NK-92 (cell line): ENCODE data around the gene ABCF2.

Source experiments
- DNase-seq: peaks from one replicate; lab custom pipeline; 2025; ENCODE audit not compliant: unreplicated experiment; lab: John Stamatoyannopoulos, UW

Gene ABCF2

GRCh38 chr7:151242159-151243044, 15.4 kb upstream of the ABCF2 start:
- DNase-seq: no peak

- DNase-seq: no peak
These were observed 14.7 kb upstream of the ABCF2 start for GRCh38 chr7:151241755-151242096.

DNA sequence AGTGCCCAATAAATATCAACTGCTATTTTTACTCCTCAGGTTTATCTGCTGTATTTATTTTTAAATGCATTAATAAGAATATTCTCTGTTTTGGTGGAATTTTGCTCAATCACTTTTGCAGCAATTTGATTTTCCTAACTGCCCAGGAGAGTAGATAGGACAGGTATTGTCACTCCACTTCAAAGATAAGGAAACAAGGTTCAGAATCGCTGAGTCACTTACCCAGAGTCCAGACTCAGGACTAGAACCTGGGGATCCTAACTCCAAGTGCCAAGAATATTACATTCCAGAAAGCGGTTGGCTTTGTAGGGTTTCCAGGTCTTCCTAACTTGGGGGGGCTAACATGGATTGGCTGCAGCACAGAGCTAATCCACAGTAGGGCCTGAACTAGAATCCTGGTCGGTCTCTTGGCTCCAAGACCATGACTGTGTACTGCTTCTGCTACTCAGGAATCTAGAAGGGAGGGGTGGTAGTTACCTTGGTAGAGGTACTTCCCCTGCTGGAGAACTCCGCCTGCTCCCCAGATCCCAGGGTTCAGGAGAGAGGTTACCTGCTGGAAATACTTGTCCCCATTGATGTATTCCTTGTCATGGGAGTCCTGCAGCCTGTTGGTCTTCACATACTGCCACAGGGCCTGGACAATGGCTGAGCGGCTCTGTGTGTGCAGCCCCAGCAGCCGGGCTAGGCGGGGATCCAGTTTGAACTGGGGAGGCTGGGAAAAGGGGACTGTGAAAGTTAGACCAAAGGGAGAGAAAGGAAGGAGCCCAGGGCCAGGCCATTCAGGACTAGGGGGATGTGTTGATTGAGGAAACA, 14.1 kb upstream of the ABCF2 start:
- no peak for DNase-seq

DNA sequence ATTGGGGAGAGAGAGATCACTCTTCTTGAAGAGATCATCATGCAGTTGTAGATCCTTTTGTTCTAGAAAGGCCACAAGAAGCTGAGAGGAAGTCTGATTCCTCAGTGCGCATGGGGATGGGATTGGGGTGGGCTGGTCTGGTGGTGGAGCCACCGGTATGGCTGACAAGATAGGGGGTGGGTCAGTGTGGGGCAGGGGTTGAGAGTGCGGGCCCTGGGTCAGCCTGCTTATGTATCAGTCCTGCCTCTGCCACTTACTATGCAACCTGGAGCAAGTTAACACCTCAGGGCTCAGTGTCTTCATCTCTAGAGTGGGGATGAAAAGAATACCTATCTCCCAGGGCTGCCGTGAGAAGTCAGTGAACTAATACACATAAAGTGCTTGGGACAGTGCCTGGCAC, 13.5 kb upstream of the ABCF2 start:
- DNase-seq: no peak

DNA sequence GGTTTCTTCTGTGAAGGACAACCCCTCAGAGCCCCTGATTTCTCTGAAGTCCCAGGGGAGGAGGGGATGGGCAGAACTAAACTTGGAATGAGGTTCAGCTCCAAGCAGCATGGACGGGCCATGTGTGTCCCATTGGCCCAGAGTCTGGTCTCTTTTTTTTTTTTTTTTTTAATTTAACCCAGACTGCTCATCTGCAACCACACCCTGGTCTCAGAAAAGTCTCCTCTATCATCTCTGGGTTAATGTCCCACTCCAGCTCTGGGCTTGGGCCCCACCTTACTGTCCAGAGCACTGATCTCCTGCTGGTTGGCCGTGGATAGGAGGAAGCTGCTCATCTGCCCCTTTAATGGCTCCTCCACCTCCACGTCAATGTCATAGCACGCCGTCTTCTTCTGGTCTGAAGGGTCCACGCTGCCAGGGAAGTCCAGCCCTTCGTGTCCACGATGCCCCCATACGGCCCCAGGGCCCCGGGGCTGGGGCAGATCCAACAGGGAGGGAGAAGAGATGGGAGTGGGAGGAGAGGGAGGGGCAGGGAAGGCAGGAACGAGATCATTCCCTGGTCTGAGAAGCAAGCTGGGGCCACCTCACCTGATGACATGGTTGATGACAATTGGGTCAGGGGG, 12.9 kb upstream of the ABCF2 start:
- no peak for DNase-seq

DNA sequence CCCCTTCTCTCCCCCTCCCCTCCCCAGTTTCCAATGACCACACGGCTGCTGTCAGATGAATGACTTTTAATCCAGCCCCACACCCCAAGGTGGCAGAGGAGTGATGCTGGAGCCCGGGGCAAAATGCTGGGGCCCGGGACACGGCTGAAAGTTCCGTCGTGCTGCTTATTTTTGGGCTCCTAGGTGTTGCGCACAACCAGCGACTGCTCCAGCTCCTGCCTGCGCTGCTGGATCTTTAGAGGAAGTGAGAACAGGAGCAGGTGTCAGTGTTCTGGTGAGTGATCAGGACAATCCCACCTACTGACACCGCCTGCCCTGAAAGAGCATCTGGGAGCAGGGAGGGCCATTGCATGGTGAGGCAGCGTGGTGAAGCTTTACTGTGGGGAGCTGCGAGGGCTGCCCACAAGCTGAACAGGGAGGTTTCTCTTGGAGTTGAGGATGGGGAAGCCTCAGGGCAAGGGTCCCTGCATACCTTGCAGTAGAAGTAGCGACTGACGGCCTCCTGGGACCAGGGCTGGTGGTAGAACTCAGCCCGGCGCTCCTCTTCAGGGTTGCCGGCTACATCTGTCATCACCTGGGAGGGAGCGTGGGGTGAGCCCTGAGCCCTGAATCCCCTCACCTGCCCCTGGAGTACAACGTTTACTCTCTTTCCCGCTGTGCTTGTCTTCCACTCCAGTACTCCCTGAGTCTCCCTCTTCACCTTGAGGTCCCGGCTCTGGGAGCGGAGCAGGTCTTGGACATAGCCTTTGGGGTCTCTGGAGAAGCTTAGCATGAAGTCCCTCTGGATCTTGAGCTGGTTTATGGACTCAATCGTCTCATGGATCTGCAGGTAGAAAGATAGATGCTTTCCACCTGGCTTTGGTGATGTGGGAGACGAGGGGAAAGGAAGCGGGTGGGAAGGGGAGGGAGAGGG, 12.2 kb upstream of the ABCF2 start:
- no peak for DNase-seq

GRCh38 chr7:151238190-151238810, 11.3 kb upstream of the ABCF2 start:
- no peak for DNase-seq

GRCh38 chr7:151237244-151238189, 10.5 kb upstream of the ABCF2 start:
- DNase-seq: no peak

- DNase-seq: no peak
These were observed 9.4 kb upstream of the ABCF2 start for GRCh38 chr7:151236406-151236805.

DNA sequence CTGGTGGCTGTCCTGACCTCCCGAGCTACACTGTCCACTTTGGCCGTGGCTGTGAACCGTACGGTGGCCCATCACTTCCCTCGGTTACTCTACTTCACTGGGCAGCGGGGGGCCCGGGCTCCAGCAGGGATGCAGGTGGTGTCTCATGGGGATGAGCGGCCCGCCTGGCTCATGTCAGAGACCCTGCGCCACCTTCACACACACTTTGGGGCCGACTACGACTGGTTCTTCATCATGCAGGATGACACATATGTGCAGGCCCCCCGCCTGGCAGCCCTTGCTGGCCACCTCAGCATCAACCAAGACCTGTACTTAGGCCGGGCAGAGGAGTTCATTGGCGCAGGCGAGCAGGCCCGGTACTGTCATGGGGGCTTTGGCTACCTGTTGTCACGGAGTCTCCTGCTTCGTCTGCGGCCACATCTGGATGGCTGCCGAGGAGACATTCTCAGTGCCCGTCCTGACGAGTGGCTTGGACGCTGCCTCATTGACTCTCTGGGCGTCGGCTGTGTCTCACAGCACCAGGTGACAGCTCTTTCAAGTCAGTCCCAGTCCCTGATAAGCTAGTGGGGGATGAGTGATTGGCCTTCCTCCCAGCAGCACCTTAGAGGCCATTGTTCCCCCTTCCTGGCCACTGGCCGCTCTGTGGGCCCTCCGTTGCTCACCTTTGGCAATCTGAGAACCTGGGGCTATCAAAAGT, 8.2 kb upstream of the ABCF2 start:
- no peak for DNase-seq

GRCh38 chr7:151233804-151234203, 6.8 kb upstream of the ABCF2 start:
- no peak for DNase-seq

- no peak for DNase-seq
These were observed 6.1 kb upstream of the ABCF2 start for GRCh38 chr7:151232917-151233701.

DNA sequence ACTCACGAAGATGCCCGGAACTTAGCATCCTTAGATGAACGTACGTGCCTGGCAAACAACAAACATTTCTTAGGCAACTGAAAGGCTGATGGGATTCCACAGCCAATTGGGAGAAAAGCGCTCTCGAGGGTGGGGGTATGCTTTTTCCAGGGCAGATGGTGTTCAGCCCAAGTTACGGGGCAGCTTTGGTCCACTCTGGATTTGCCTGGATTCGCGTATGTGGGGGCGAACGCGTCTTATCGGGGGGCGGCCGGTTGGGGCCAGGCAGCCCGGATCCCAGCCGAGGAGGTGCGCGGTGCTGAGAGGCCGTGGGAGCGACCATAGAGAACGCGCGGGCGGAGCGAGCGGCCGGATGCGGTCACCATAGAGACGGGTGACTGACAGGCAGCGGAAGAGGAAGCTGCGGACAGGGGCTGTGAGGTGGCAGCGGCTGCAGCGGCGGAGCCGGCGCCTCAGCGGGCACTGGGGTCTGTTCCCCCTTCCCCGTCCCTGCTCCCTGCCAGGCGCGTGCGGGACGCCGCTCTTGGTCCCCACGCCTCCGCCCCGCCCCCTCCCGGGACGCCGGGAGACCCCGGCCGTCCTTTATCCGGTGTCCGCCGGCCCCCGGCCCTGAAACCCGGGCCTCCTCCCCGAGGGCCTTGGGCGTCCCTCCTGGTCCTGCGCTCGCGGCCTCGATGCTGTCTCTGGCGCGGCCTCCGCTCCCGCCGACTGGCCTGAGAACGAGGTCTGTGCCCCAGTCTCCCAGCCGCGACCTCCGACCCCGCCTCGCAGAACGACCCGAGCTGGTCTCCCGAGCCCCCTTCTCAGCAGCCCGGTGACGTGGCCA, 5.3 kb upstream of the ABCF2 start, which contains the start of gene CHPF2:
TSS of gene CHPF2 (plus strand) at position 393 of the 826 bp plus-strand sequence. CDS start 1,529 bp downstream, outside the sequence.
- no peak for DNase-seq

DNA sequence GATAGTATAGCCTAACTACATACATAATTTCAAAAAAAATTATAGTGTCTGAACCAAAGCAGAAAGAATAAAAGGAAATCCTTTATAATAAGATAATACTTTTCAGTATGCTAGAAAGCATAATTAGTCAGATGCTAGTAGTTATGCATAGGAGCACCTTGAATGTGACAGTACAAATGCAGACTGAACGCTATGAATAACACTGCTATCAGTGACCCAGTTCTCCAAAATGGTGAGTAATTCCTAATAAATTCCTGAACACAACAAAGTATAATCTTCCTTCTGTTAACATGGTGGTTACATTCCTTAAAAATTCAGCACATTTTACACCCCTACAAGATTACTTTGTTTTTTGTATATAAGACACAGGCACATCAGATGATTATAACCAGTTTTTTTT, 4.1 kb upstream of the ABCF2 start:
- no peak for DNase-seq

DNA sequence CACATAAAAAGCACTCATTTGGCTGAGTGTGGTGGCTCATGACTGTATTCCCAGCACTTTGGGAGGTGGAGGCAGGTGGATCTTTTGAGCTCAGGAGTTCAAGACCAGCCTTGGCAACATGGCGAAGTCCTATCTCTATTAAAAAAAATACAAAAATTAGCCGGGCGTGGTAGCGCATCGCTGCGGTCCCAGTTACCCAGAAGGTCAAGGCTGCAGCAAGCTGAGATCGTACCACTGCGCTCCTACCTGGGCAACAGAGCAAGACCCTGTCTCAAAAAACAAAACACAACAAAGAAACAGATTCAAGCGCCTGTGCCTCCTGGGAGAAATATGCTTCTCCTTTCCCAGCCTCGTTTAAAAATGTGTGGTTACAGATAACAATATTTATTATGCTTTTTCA, 2.2 kb upstream of the ABCF2 start:
- no peak for DNase-seq

DNA sequence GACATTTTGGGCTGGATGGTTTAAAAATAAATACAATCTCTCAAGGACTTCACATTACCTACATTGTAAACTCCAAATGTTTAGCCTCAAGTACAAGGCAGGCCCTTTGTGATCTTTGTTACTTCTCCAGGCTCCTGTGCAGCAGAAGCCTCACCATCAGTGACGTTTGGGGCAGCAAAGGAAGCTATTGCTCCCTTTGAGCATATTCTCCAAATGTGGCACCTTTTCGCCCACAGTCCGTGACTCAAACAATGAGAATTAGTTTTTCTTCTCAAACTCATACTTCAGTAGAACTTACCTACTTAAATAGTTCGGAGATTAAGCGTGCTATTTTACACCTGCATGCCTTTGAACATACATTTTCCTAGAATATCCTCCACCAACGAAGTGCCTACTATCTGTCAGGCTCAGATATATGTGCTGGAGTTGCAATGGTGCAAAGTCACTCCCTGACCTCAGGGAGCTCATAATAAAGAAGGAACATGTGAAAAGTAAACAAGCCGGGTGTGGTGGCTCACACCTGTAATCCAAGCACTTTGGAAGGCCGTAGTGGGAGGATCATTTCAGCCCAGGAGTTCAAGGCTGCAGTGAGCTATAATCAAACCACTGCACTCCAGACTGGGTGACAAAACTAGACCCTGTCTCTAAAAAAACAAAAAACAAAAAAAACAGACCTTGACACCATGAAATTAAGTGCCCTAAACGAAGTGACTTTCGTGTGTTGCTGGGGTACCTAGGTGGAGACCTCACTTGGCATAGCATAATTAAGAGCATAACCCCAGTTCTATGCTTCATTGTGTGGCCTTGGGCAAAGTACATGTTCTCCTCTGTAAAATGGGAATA, 1.2 kb upstream of the ABCF2 start:
- no peak for DNase-seq
